HG02623 (cell line): ENCODE measurements around the gene WAS.
A peak's percentile ranks its signal among the peaks of the same experiment; 100 is the strongest.
"Not testable (repeated sequence)": the region's sequence is repeated elsewhere in the genome, so short reads cannot be mapped to it uniquely, and the experiment has no call there.

ENCODE experiments used
- ATAC-seq: cut with Tn5 transposase; IDR thresholded peaks from one replicate; pipeline ENCODE4 v1.9.1; 2021; ENCODE audit warnings: moderate library complexity; ENCODE audit not compliant: unreplicated experiment

Gene WAS

DNA sequence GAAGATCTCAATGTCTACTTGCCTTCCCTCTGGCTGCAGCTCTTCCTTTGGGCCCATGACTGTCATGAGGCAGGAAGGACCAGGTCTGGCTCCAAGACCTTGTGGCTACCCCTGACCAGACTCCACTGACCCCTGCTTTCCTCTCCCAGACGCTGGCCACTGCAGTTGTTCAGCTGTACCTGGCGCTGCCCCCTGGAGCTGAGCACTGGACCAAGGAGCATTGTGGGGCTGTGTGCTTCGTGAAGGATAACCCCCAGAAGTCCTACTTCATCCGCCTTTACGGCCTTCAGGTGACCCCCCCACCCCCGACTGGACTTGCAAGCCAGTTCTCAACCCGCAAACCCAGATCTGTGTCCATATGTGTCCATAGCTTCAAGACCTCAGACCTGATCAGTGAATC lies 535 bp downstream of the WAS start:
- ATAC-seq = no peak

DNA sequence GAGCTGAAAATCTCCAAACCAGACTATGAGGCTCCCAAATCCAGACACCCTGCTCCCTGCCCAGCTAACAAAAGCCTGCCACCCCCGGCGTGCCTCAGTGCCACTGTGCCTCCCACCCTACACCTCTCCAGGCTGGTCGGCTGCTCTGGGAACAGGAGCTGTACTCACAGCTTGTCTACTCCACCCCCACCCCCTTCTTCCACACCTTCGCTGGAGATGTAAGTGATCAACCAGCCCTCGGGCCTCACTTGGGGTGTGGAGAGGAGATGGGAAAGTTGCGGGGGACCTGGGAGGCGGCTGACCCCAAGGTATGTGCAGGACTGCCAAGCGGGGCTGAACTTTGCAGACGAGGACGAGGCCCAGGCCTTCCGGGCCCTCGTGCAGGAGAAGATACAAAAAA lies 1.8 kb downstream of the WAS start:
- ATAC-seq = no peak

DNA sequence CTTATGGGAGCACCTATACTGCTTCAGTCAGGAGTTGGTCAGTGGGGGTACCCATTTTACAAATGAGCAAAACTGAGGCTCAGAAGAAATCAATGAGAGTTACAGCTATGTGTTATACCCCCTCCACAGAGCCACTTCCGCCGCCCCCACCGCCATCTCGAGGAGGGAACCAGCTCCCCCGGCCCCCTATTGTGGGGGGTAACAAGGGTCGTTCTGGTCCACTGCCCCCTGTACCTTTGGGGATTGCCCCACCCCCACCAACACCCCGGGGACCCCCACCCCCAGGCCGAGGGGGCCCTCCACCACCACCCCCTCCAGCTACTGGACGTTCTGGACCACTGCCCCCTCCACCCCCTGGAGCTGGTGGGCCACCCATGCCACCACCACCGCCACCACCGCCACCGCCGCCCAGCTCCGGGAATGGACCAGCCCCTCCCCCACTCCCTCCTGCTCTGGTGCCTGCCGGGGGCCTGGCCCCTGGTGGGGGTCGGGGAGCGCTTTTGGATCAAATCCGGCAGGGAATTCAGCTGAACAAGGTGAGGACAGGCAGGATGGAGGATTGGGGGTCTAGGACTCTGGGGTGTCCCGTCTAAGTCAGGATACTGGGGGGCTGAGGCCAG lies 5.0 kb downstream of the WAS start:
- ATAC-seq = no peak

DNA sequence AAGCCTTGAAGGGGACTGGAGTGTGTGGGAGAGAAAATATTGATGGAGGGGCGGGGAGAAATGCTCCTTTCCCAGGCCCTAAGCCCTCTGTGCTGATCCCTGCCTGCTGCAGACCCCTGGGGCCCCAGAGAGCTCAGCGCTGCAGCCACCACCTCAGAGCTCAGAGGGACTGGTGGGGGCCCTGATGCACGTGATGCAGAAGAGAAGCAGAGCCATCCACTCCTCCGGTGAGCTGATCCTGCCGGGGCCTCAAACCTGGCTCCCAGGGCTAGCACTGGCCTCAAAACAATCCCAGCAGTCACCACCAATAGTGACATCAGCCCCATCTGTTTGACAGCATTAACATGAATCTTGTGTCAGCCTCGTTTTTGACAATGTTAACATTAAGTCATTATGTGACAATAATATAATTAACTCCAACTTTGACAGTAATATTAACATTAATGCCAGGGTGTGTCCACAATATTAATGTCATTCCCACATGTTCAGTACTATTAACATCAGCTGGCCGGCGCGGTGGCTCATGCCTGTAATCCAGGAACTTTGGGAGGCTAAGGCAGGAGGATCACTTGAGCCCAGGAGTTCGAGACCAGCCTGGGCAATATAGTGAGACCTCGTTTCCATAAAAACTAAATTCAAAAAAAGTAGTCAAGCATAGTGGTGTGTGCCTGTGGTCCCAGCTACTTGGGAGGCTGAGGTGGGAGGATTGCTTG lies 5.8 kb downstream of the WAS start:
- no peak for ATAC-seq

DNA sequence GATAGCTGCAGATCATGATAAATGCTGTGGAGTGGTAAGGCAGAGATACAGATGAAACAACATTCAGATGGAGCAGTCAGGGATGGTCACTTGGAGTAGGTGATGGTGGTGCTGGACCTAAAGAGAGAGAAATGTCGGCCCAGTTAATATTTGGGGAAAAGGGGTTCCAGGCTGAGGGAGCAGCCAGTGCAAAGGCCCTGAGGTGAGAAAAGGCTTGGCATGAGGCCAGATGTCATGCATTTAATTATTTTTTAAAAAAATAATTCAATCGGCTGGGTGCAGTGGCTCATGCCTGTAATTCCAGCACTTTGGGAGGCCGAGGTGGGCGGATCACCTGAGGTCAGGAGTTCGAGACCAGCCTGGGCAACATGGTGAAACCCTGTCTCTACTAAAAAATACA lies 8.1 kb downstream of the WAS start:
- not testable (repeated sequence) for ATAC-seq

DNA sequence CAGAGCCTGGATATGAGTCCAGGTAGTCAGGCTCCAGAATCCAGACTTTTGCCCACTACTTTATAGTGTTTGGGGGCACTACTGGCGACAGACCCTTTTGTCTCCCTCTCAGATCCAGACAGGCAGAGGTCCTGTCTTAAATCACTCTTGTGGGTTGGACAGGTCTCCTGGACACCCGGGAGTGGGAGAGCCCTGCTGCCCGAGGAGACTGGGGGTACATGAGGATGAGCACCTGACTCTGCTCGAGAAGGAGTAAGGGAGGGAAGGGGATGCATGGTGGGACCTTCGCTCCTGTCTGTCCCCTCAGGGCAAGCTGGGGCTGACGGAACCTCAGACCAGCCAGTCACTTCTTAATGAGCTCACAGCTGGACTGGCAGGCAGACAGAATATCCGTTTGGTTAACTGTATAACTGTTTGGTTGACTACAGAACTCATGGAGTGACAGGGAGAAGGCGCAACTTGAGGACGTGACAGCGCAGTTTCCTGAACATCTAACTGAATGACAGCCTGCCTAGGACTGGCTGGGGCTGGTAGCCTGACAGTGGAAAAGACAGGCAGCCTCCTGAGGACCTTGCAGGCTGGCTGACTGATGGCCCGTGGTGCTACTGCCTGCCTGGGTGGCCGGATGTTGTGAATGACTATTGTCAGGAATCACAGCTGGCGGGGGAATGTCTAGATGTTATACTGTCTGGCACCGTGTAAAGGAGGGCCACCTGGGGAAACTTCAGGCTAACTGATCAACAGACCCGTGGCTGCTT lies 11.4 kb downstream of the WAS start:
- ATAC-seq = no peak

DNA sequence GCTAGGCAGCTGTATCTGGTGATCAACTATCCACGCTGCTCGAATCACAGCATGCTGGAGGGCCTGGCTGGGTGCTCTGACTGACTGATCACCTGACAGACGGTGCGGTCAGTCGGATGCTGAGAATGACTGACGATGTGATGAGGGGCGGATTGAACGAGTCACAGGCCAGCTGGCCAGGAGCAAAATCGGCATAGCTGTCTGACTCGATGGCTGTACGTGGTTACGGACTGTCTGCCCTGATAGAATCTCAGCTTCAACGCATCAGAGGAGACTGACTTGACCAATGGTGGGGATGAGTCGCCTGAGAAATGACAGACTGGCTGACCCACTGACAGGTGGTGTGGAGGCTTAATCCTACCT lies 11.9 kb downstream of the WAS start:
- ATAC-seq = no peak

DNA sequence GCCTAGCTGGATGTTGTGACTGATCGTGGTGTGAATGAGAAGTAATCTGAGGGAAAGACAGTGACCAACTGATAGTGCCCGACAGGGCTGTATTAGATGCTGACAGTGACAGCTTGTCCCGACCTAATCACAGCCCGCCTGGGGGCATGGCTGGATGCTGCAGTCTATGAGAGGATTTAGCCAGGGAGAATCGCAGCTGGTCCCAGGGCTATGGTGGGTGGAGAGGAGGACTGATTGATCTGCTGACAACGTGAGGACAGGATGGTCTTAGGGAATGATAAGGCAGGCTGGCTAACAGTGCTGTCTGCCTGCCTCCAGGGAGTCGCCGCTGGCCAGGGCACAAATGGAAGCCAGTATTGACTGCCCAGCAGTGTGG lies 12.3 kb downstream of the WAS start:
- no peak for ATAC-seq

DNA sequence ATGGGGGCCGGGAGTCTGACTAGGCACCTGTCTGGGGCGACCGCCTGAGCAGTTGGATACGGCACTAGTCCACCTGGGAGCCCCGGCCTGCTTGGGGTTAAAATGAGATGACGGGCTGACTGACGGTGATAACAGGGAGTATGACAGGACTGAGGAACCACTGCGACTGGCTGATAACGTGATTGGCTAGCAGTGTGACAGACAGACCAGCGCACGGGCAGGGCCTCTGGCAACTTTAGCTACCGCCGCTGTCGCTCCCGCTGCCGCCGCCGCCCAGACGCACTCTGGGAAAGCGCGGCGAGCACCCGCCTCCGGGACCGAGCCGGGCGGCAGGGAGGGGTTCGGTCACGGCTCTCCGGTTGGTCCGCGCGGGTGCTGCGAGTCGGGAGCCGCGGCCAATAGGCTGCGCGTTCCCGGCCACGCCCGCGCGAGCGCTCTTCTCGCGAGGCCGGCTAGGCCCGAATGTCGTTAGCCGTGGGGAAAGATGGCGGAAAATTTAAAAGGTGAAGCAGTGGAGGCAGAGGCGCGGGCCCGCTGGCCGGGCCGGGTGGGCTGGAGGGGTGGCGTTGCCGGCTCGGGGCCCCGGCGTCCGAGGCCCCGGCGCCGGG lies 12.8 kb downstream of the WAS start, which contains the start of gene SUV39H1:
SUV39H1 (plus strand) TSS at position 434 of the 608 bp plus-strand sequence; CDS start at position 485, 51 bp downstream.
- peak; percentile 90 for ATAC-seq

DNA sequence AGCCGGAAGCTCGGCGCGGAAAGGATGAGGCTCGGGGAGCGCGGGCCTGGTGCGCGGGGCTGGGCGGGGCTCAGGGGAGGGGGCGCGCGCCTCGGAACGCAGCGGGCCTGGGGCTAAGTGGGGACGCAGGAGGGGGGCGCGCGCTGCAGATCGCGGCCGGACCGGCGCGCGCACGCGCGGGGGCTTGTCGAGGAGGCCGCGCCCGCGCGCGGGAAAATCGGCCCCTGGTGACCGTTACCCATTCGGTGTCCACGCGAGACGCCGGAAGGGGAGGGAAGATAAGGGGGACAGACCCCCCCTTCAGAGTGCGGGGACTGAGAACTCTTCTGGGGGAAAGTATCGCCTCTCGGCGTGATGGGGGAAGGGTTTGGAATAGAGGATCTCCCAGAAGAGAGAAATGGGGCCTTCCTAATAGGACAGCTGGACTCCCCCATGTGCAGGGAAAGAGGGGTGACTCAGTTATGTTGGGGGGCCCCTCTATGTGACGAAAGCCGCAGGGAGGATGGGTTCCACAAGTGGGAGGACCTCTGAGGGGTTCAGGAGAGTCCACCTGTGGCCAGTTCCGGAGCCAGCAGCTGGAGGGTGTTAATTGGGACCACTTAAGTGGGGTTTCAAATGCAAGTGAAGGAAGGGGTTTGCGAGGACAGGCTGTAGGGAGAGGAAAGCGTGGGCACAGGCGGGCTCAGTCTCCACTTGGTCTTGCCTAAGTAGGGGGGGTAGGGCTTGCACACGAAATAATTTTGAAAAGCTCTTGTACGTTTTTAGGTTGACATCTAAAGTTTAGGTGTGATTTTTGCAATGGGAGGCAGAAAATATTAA lies 13.5 kb downstream of the WAS start:
- ATAC-seq = peak; percentile 6

DNA sequence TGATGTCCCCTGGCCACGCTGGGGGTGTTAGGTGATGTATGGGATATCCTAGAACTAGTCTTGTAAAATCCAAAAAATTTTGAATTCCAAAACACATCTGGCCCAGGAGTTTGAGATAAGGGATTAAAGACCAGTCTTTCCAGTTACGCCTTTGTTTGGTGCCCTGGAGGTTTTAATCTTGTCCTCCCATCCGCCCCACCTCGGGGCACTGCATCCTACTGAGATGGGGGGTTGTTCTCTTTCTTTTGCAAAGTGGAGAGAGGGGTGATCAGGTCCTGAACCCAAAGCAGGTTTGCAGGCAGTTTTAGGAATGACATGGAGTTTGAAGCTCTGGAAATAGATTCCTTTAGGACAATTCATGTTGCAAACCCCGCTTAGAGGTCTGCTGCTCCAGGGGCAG lies 14.7 kb downstream of the WAS start:
- no peak for ATAC-seq

DNA sequence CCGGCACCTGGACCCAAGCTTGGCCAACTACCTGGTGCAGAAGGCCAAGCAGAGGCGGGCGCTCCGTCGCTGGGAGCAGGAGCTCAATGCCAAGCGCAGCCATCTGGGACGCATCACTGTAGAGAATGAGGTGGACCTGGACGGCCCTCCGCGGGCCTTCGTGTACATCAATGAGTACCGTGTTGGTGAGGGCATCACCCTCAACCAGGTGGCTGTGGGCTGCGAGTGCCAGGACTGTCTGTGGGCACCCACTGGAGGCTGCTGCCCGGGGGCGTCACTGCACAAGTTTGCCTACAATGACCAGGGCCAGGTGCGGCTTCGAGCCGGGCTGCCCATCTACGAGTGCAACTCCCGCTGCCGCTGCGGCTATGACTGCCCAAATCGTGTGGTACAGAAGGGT lies 16.6 kb downstream of the WAS start:
- no peak for ATAC-seq

DNA sequence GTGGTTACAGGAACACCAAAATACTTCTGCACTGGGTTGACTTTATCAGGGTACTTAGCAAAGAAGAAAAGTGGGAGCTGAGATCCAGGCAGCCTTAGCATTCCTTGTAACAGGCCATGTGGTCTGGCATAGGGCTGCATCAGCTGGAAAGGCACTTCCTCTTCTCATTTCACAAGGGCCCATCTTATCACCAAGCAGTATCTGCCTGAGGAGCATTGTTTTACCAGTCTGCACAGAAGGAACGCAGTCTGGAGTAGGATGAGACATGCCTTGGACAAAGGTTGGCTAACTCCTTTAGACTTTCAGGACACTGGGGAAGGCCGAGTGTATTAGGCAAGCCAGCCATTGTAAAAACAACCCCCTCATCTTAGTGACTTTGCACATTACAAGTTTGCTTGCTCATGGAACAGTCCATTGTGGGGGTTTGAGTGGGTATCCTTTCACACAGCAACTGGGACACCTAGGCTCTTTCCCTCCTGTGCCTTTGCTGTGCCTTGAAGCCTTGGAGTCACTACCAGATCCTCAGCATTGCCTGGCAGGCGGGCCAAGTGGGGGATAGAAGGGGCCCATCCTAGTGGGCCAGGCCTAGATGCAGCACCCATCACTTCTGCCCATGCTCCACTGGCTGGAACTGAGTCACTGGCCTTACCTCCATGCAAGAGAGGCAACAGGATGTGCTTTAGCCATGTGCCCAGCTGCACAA lies 17.5 kb downstream of the WAS start:
- ATAC-seq = no peak

DNA sequence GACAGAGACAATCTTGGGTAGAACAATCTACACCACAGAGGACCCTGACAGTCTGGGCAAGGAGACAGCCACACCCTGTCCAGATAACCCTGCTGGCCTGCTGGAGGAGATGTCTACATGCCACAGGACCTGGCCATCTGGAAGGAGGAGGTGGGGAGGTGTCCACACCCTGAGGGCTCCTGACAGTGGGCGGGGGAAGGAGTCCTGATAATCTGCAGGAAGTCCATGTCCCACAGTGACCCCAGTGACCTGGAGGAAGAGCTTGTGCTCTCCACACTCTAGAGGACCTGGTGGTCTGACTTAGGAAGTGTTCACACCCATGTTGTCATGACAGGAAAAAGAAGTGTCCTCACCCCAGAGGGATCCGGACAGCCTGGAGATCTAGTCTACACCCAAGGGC lies 18.4 kb downstream of the WAS start:
- no peak for ATAC-seq

DNA sequence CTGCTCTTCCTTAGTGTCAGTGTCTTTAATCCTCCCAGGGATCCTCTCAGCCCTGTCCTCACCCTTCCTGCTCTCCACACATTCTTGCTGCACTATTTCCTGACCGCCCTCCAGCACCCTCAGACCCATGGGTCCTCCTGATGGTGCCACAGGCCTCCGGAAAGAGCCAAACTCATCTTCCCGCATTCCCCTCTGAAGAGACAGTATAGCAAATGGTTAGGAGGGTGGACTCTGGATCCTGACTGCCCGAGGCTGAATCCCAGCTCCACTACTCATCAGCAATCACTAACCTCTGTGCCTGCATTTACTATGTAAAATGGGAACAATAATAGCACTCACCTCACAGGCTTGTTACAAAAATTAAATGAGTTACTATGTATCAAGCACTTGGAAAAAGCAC lies 19.1 kb downstream of the WAS start:
- no peak for ATAC-seq

DNA sequence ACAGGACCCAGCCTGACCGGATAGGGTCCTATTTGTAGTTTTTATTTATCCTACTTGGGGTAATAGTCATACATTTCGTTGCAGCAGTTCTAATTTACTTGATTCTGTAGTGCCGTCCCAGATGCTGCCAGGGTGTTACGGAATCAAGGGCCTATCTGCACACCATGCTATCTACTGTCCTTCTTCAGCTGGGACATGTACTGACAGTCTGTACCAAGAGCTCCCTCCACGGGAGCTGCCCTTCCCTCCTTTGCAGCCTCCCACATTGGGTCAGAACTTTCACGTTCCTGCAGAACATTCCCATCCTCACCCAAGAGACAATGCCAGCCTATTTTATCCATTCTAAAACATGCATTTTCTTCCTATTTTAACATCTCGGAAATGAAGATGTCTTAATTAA lies 19.6 kb downstream of the WAS start:
- no peak for ATAC-seq

DNA sequence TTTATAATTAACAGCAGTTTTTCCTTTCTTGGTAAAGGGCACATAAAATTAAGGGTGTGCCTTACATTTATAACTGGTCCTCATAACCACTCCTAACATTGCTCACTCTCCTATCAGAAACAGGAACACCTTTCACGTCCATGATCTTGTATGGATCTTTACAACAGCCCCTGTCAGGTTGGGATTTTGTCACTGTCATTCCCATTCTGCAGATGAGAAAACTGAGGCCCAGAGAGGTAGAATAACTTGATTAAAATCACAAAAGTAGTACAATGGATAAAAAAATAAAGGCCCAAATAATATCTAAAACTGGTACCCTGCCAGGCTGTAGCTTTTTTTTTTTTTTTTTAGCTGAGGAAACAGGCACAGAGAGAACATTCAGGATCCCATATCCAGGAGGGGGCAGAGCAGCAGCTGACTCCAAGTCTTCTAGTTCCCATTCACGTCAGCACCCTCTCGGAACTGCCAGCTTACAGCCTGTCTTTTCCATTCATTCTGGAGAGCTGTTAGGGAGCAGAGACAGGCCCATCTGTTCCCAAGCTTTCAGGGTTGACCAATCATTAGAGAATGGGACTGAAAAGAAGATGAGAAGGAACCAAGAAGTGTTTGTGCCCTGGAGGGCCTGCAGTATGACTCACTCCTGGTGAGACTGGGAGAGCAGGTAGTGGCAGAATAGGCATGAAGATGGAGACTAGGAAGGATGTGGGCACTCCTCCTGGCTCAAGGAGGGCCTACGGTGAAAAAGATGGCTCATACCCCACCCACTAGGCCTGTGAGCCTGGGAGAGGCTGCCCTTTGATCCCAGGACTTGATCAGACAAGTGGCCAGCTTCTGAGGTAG lies 20.3 kb downstream of the WAS start:
- no peak for ATAC-seq

DNA sequence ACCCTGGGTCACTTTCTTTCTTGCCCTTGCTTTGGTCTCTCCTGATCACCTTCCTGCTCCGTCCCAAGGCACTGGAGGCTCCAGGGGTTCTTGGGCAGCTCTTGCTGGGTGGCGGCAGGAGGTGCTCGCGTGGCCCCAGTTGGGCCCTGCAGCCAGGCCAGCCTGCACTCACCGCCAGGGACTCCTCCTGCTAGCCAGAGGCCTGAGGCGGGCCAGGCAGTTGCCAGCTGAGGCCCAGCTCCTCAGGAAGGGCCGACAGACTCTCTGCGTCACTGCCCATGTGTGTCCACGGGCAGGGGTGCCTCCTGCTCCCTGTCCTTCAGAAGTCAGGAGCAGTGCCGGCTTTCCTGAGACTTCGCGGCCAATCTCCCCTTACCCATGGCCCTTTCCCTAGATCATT lies 22.3 kb downstream of the WAS start:
- no peak for ATAC-seq

DNA sequence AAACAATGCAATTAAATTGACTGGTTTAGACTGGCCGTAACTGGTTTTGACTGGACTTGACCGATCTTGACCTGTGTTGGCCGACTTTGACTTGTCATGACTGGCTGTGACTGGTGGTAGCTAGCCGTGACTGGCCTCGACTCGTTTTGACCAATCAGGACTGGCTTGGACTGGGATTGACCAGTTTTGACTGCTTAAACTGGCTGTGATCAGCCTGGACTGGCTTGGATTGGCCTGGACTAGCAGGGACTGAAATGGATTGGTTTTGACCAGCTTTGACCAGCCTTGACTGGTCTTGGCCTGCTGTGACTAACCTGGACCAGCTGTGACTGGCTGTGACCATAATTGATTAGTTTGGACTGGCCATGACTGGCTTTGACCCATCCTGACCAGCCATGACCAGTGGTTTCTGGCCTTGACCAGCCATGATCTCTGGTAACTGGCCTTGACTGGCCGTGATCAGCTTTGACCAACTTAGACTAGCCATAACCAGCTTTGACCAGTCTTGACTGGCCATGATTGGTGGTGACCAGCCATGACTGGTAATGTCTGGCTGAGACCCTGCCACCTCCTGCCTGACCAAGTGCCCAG lies 26.0 kb downstream of the WAS start:
- ATAC-seq = no peak
